Mesendoderm (in vitro differentiated cells): ENCODE results near the gene CLCNKB.

Experiments
- DNase-seq: peaks from one replicate; pipeline ENCODE4 v3.0.0; 2013
- H2AK5ac ChIP-seq: 2 replicates; pipeline ENCODE4 v1.6.1; 2013; ENCODE audit warnings: low read length, inconsistent platforms
- H2BK120ac ChIP-seq: 2 replicates; pipeline ENCODE4 v1.6.1; 2013; ENCODE audit warnings: low read depth, mild to moderate bottlenecking, low read length, moderate library complexity, mixed read lengths
- H2BK15ac ChIP-seq: replicated peaks from 2 replicates; pipeline ENCODE4 v1.6.1; 2013; ENCODE audit warnings: low read depth, mild to moderate bottlenecking, moderate library complexity
- H2BK5ac ChIP-seq: 2 replicates; pipeline ENCODE4 v1.6.1; 2013; ENCODE audit warnings: low read length, inconsistent platforms
- H3K18ac ChIP-seq: 2 replicates; pipeline ENCODE4 v1.6.1; 2013; ENCODE audit warnings: mild to moderate bottlenecking, low read length, mixed read lengths
- H3K23ac ChIP-seq: one replicate; pipeline ENCODE4 v1.6.1; 2013; ENCODE audit warnings: low read length
- H3K27ac ChIP-seq: 2 replicates; pipeline ENCODE4 v1.5.1; 2013; ENCODE audit warnings: low read depth, mild to moderate bottlenecking, inconsistent platforms, low read length, moderate library complexity
- H3K27me3 ChIP-seq: 2 replicates; pipeline ENCODE4 v1.6.1; 2013; ENCODE audit warnings: low read length, control low read depth, mild to moderate bottlenecking, inconsistent platforms; ENCODE audit not compliant: insufficient read depth, poor library complexity
- H3K36me3 ChIP-seq: 2 replicates; pipeline ENCODE4 v1.6.1; 2013; ENCODE audit warnings: low read length, inconsistent platforms; ENCODE audit not compliant: control insufficient read depth, insufficient read depth
- H3K4ac ChIP-seq: one replicate; pipeline ENCODE4 v1.6.1; 2013; ENCODE audit warnings: low read depth, mild to moderate bottlenecking, low read length, moderate library complexity
- H3K4me1 ChIP-seq: 2 replicates; pipeline ENCODE4 v1.6.1; 2013; ENCODE audit warnings: low read depth, low read length, inconsistent platforms; ENCODE audit not compliant: control insufficient read depth
- H3K4me2 ChIP-seq: 2 replicates; pipeline ENCODE4 v1.6.1; 2013; ENCODE audit warnings: low read length
- H3K4me3 ChIP-seq: 2 replicates; pipeline ENCODE4 v1.5.1; 2013; ENCODE audit warnings: mild to moderate bottlenecking, low read length
- H3K56ac ChIP-seq: one replicate; pipeline ENCODE4 v1.6.1; 2013; ENCODE audit warnings: low read length
- H3K79me1 ChIP-seq: 2 replicates; pipeline ENCODE4 v1.6.1; 2013; ENCODE audit warnings: low read length, inconsistent platforms
- H3K79me2 ChIP-seq: 2 replicates; pipeline ENCODE4 v1.6.1; 2013; ENCODE audit warnings: mild to moderate bottlenecking, low read length; ENCODE audit not compliant: control insufficient read depth, insufficient read depth
- H3K9ac ChIP-seq: 2 replicates; pipeline ENCODE4 v1.6.1; 2013; ENCODE audit warnings: low read length, inconsistent platforms
- H4K5ac ChIP-seq: one replicate; pipeline ENCODE4 v1.6.1; 2013; ENCODE audit warnings: low read length
- H4K8ac ChIP-seq: one replicate; pipeline ENCODE4 v1.6.1; 2013; ENCODE audit warnings: low read depth, mild to moderate bottlenecking, control low read depth, low read length, moderate library complexity
- WGBS: extraction: QIAGEN DNeasy Blood & Tissue Kit; methylation state at CpG from one replicate; pipeline ENCODE4 v1.1.7; 2013; ENCODE audit warnings: low lambda C conversion rate, missing lambda C conversion rate; ENCODE audit not compliant: insufficient coverage; ENCODE audit errors: extremely low coverage; 5-methylcytosine and 5-hydroxymethylcytosine counted together

CLCNKB gene

GRCh38 chr1:16073490-16074119, 30.0 kb downstream of the CLCNKB start, which contains the start of gene FAM131C:
Gene FAM131C (minus strand): TSS chr1:16073651. CDS start chr1:16073442, 209 bp downstream.
- H4K5ac ChIP-seq, result no peak within 1 kb of the TSS
- H2BK120ac ChIP-seq, result no peak within 1 kb of the TSS
- H3K4ac ChIP-seq, result no peak within 1 kb of the TSS
- DNase-seq, result no peak
- H3K4me2 ChIP-seq, result peak within 1 kb of the TSS; percentile 78
- H3K79me2 ChIP-seq, result no peaks in the 10 kb centered on the region
- H2BK15ac ChIP-seq, result no peak within 1 kb of the TSS
- H2BK5ac ChIP-seq, result no peak within 1 kb of the TSS
- no peaks in the 10 kb centered on the region for H3K36me3 ChIP-seq
- no peak within 1 kb of the TSS for H3K18ac ChIP-seq
- peak within 1 kb of the TSS; percentile 24 for H3K23ac ChIP-seq
- H3K79me1 ChIP-seq, result no peaks in the 10 kb centered on the region
- WGBS, result no CpG with 5 or more reads among the region's 54 CpGs
- no peak within 1 kb of the TSS for H4K8ac ChIP-seq
- H3K9ac ChIP-seq, result peak within 1 kb of the TSS; percentile 49
- H2AK5ac ChIP-seq, result no peak within 1 kb of the TSS
- H3K27me3 ChIP-seq, result no peaks in the 10 kb centered on the region
- no peaks in the 10 kb centered on the region for H3K4me1 ChIP-seq
- H3K4me3 ChIP-seq, result no peak within 1 kb of the TSS
- peak within 1 kb of the TSS; percentile 60 for H3K56ac ChIP-seq
- no peak within 1 kb of the TSS for H3K27ac ChIP-seq

GRCh38 chr1:16074217-16074616, 30.6 kb downstream of the CLCNKB start:
- Histone ChIP-seq H3K23ac (no peak overlapping the region), H2BK5ac (no peak overlapping the region), H3K9ac (no peak overlapping the region), H3K4me2 (peak overlapping the region; percentile 78), H2BK120ac (no peak overlapping the region), H3K4ac (no peak overlapping the region), H3K4me3 (no peak overlapping the region), H3K27me3 (no peaks in the 10 kb centered on the region), H2BK15ac (no peak overlapping the region), H3K36me3 (no peaks in the 10 kb centered on the region), H3K27ac (no peak overlapping the region), H3K79me2 (no peaks in the 10 kb centered on the region), H4K8ac (no peak overlapping the region), H3K4me1 (peaks cover 1% of the 10 kb centered on the region), H4K5ac (no peak overlapping the region), H3K56ac (peak overlapping the region; percentile 25), H3K18ac (no peak overlapping the region), H2AK5ac (no peak overlapping the region), H3K79me1 (no peaks in the 10 kb centered on the region)
- no peak for DNase-seq
- no CpG with 5 or more reads among the region's 5 CpGs for WGBS

GRCh38 chr1:16075337-16076030, 31.9 kb downstream of the CLCNKB start:
- H3K4me2 ChIP-seq, result no peak overlapping the region
- H3K4me3 ChIP-seq, result no peak overlapping the region
- no peaks in the 10 kb centered on the region for H3K79me2 ChIP-seq
- peaks cover 1% of the 10 kb centered on the region for H3K4me1 ChIP-seq
- no peaks in the 10 kb centered on the region for H3K36me3 ChIP-seq
- H4K8ac ChIP-seq, result no peak overlapping the region
- no peak overlapping the region for H3K9ac ChIP-seq
- DNase-seq, result no peak
- H2BK5ac ChIP-seq, result no peak overlapping the region
- H2AK5ac ChIP-seq, result no peak overlapping the region
- no peaks in the 10 kb centered on the region for H3K79me1 ChIP-seq
- no peak overlapping the region for H4K5ac ChIP-seq
- no peak overlapping the region for H3K56ac ChIP-seq
- no peak overlapping the region for H2BK120ac ChIP-seq
- no peak overlapping the region for H3K18ac ChIP-seq
- no peaks in the 10 kb centered on the region for H3K27me3 ChIP-seq
- no peak overlapping the region for H2BK15ac ChIP-seq
- no peak overlapping the region for H3K23ac ChIP-seq
- no peak overlapping the region for H3K27ac ChIP-seq
- WGBS, result no CpG with 5 or more reads among the region's 11 CpGs
- H3K4ac ChIP-seq, result no peak overlapping the region

GRCh38 chr1:16076031-16076864, 32.7 kb downstream of the CLCNKB start:
- no peak overlapping the region for H4K5ac ChIP-seq
- H3K79me1 ChIP-seq, result no peaks in the 10 kb centered on the region
- no peak overlapping the region for H2BK120ac ChIP-seq
- H4K8ac ChIP-seq, result no peak overlapping the region
- H3K79me2 ChIP-seq, result no peaks in the 10 kb centered on the region
- H2AK5ac ChIP-seq, result no peak overlapping the region
- no peak overlapping the region for H3K9ac ChIP-seq
- H3K4me1 ChIP-seq, result peaks cover 1% of the 10 kb centered on the region
- H2BK15ac ChIP-seq, result no peak overlapping the region
- H3K4me3 ChIP-seq, result no peak overlapping the region
- H2BK5ac ChIP-seq, result no peak overlapping the region
- no peaks in the 10 kb centered on the region for H3K36me3 ChIP-seq
- no peak overlapping the region for H3K56ac ChIP-seq
- H3K23ac ChIP-seq, result no peak overlapping the region
- H3K4me2 ChIP-seq, result no peak overlapping the region
- no peak overlapping the region for H3K27ac ChIP-seq
- no peaks in the 10 kb centered on the region for H3K27me3 ChIP-seq
- no peak overlapping the region for H3K4ac ChIP-seq
- peak; percentile 54 for DNase-seq
- WGBS, result no CpG with 5 or more reads among the region's 14 CpGs
- H3K18ac ChIP-seq, result no peak overlapping the region

- Histone ChIP-seq H3K23ac (no peak overlapping the region), H3K18ac (no peak overlapping the region), H3K9ac (no peak overlapping the region), H2BK120ac (no peak overlapping the region), H4K8ac (no peak overlapping the region), H3K4me2 (no peak overlapping the region), H3K27me3 (no peaks in the 10 kb centered on the region), H3K27ac (no peak overlapping the region), H3K4me3 (no peak overlapping the region), H3K56ac (no peak overlapping the region), H4K5ac (no peak overlapping the region), H3K4me1 (peaks cover 1% of the 10 kb centered on the region), H3K79me1 (no peaks in the 10 kb centered on the region), H2AK5ac (no peak overlapping the region), H3K4ac (no peak overlapping the region), H2BK15ac (no peak overlapping the region), H2BK5ac (no peak overlapping the region), H3K79me2 (no peaks in the 10 kb centered on the region), H3K36me3 (no peaks in the 10 kb centered on the region)
- no peak for DNase-seq
- no CpG with 5 or more reads among the region's 11 CpGs for WGBS
These were observed 33.3 kb downstream of the CLCNKB start for GRCh38 chr1:16076865-16077238.
